Kidney (tissue), 14 donors: ENCODE measurements around the gene LCN15. TPM values are rescaled to one million over a fixed set of nuclear protein-coding genes. Genes with fewer than 3 reads are reported as not detected.
"Not testable (repeated sequence)": the region's sequence is repeated elsewhere in the genome, so short reads cannot be mapped to it uniquely, and the experiment has no call there.

ENCODE experiments used
- DNase-seq, 5 donors: peaks; one replicate each; pipeline ENCODE4 v3.0.0-alpha.2; 2013 to 2020
- FAIRE-seq: peaks from 2 replicates; lab custom pipeline; 2012; peaks lifted over from hg19 to GRCh38; lab: Jason Lieb, UNC
- H3K27ac ChIP-seq, 2 donors: one replicate each; pipeline ENCODE4 v1.7.0; 2013; ENCODE audit warnings: low read depth in 2 of 2, low read length in 2 of 2, inconsistent platforms in 1 of 2
- H3K27me3 ChIP-seq: one replicate; pipeline ENCODE4 v1.7.1; 2013; ENCODE audit warnings: low read length, inconsistent platforms; ENCODE audit not compliant: control insufficient read depth, insufficient read depth
- H3K36me3 ChIP-seq, 3 donors: one replicate each; pipeline versions ENCODE4 v1.7.0 to v1.7.1; 2013; ENCODE audit warnings: low read length in 3 of 3, control low read depth in 1 of 3, inconsistent platforms in 1 of 3; ENCODE audit not compliant: insufficient read depth in 3 of 3, control insufficient read depth in 2 of 3
- H3K4me1 ChIP-seq, 3 donors: one replicate each; pipeline versions ENCODE4 v1.7.0 to v1.7.1; 2013; ENCODE audit warnings: low read length in 3 of 3, inconsistent platforms in 1 of 3, low read depth in 1 of 3; ENCODE audit not compliant: control insufficient read depth in 2 of 3, insufficient read depth in 2 of 3
- H3K4me3 ChIP-seq, 3 donors: one replicate each; pipeline versions ENCODE4 v1.7.0 to v1.8.1; 2013; ENCODE audit warnings: low read length in 3 of 3, control low read depth in 1 of 3, inconsistent platforms in 1 of 3
- H3K9ac ChIP-seq, 3 donors: one replicate each; pipeline versions ENCODE4 v1.7.0 to v1.7.1; 2013; ENCODE audit warnings: low read length in 3 of 3, control low read depth in 1 of 3, inconsistent platforms in 1 of 3
- H3K9me3 ChIP-seq, 3 donors: one replicate each; pipeline versions ENCODE4 v1.7.0 to v1.7.1; 2013; ENCODE audit warnings: low read length in 3 of 3, control low read depth in 1 of 3, inconsistent platforms in 1 of 3; ENCODE audit not compliant: control insufficient read depth in 2 of 3, insufficient read depth in 1 of 3
- CTCF ChIP-seq: IDR thresholded peaks from 3 replicates; pipeline ENCODE4 v1.5.1; 2012; ENCODE audit warnings: mild to moderate bottlenecking, moderate library complexity, borderline replicate concordance; ENCODE audit not compliant: insufficient read depth; ENCODE audit errors: extremely low read depth
- intact Hi-C: fragments of 100-400 bp; cut with DNase I; formaldehyde crosslinking; loops from one replicate; pipeline ENCODE4 v1.11.1; 2022
- polyA plus RNA-seq: library from polyadenylated mRNA; stranded (reverse); fragments of 350-450 nt; fragmentation: Illumina TruSeq; extraction: RNeasy Lipid Tissue Mini Kit (QIAGEN cat#74804); gene quantifications from one replicate; pipeline ENCODE4 v1.2.3, GENCODE V29; 2014; ENCODE audit warnings: low read depth, low replicate concordance; ENCODE audit not compliant: insufficient read depth
- total RNA-seq: library from RNA; stranded (reverse); fragmentation: NEBNext Ultra II Directional; extraction: Animal tissue kit (Norgen Biotek cat#: 25700); gene quantifications from one replicate; pipeline ENCODE4 v1.2.1, GENCODE V29; 2021
- donor health status: control.
- donor health status: control.
- donor health status: control.
- donor health status: control.
- donor health status: control.
- donor health status: DM: yes; HTN: yes; CAD: no.
- donor health status: Normal renal cell carcinoma (clear cell type).

LCN15 gene
- total and polyA plus RNA-seq, 2 donors from 2014 or later = not detected

- H3K9me3 ChIP-seq, intact Hi-C loops, H3K27me3 ChIP-seq, H3K36me3 ChIP-seq, H3K9ac ChIP-seq, FAIRE-seq, H3K4me1 ChIP-seq, H3K4me3 ChIP-seq, H3K27ac ChIP-seq: not testable (repeated sequence)
- peak; percentile 45 for TF ChIP-seq CTCF
- peak; percentile 53 to 80 (median 69) for DNase-seq
These were observed 3.3 kb downstream of the LCN15 start for GRCh38 chr9:136760834-136761544.

- H3K36me3 ChIP-seq = no peaks in the 10 kb centered on the region
- H3K27ac ChIP-seq = no peak overlapping the region
- no peak overlapping the region for H3K9ac ChIP-seq
- no peaks in the 10 kb centered on the region for H3K27me3 ChIP-seq
- peak in 1 of 5 donors; percentile 68 for DNase-seq
- H3K9me3 ChIP-seq = peaks cover 0 to 5% (median 0%) of the 10 kb centered on the region in 3 donors
- no peak overlapping the region for H3K4me3 ChIP-seq
- intact Hi-C loops = no loop called here
- H3K4me1 ChIP-seq = no peaks in the 10 kb centered on the region
- TF ChIP-seq CTCF = no peak
- FAIRE-seq = no peak
These were observed 3.9 kb downstream of the LCN15 start for GRCh38 chr9:136760424-136760823.

GRCh38 chr9:136759436-136760325 is 4.6 kb downstream of the LCN15 start:
- FAIRE-seq (no peak), DNase-seq (peak in 2 of 5 donors; percentile 50 to 59)
- H3K4me3 ChIP-seq = no peak overlapping the region
- H3K4me1 ChIP-seq = no peaks in the 10 kb centered on the region
- intact Hi-C loops = no loop called here
- H3K9me3 ChIP-seq = peaks cover 0 to 5% (median 0%) of the 10 kb centered on the region in 3 donors
- H3K9ac ChIP-seq = no peak overlapping the region
- no peaks in the 10 kb centered on the region for H3K27me3 ChIP-seq
- H3K36me3 ChIP-seq = no peaks in the 10 kb centered on the region
- H3K27ac ChIP-seq = no peak overlapping the region
- no peak for TF ChIP-seq CTCF
